ENCODE results near the gene PLCL1.
"Not testable (repeated sequence)": the region's sequence is repeated elsewhere in the genome, so short reads cannot be mapped to it uniquely, and the experiment has no call there.

The PLCL1 gene

GRCh38 chr2:197810491-197810890 is 6.1 kb downstream of the PLCL1 start:
- no peak for DNase-seq

- DNase-seq: peak; percentile 26
Measured at GRCh38 chr2:197813093-197813787, 8.8 kb downstream of the PLCL1 start.

- no peak for DNase-seq
Measured at GRCh38 chr2:197814526-197814925, 10.1 kb downstream of the PLCL1 start.

GRCh38 chr2:197821550-197822289 is 17.3 kb downstream of the PLCL1 start:
- DNase-seq: no peak

GRCh38 chr2:197822333-197822732 is 17.9 kb downstream of the PLCL1 start:
- no peak for DNase-seq

- no peak for DNase-seq
Measured at GRCh38 chr2:197827618-197828017, 23.2 kb downstream of the PLCL1 start.

GRCh38 chr2:197828464-197829135 is 24.2 kb downstream of the PLCL1 start:
- DNase-seq: no peak

GRCh38 chr2:197834771-197835170 is 30.4 kb downstream of the PLCL1 start:
- DNase-seq: not testable (repeated sequence)

- DNase-seq: no peak
Measured at GRCh38 chr2:197835293-197835692, 30.9 kb downstream of the PLCL1 start.

GRCh38 chr2:197838036-197838435 is 33.6 kb downstream of the PLCL1 start:
- no peak for DNase-seq

GRCh38 chr2:197838579-197838978 is 34.2 kb downstream of the PLCL1 start:
- no peak for DNase-seq

- no peak for DNase-seq
Measured at GRCh38 chr2:197839327-197839726, 34.9 kb downstream of the PLCL1 start.

GRCh38 chr2:197839856-197840255 is 35.5 kb downstream of the PLCL1 start:
- DNase-seq: no peak

- DNase-seq: no peak
Measured at GRCh38 chr2:197846128-197846527, 41.7 kb downstream of the PLCL1 start.

- no peak for DNase-seq
Measured at GRCh38 chr2:197846777-197847176, 42.4 kb downstream of the PLCL1 start.

- no peak for DNase-seq
Measured at GRCh38 chr2:197847651-197848401, 43.4 kb downstream of the PLCL1 start.

GRCh38 chr2:197848602-197849001 is 44.2 kb downstream of the PLCL1 start:
- no peak for DNase-seq

- no peak for DNase-seq
Measured at GRCh38 chr2:197850882-197851450, 46.6 kb downstream of the PLCL1 start.

- no peak for DNase-seq
Measured at GRCh38 chr2:197851451-197851850, 47.1 kb downstream of the PLCL1 start.

- DNase-seq: no peak
Measured at GRCh38 chr2:197852108-197852507, 47.7 kb downstream of the PLCL1 start.

GRCh38 chr2:197853549-197853948 is 49.2 kb downstream of the PLCL1 start:
- no peak for DNase-seq

GRCh38 chr2:197857476-197858107 is 53.2 kb downstream of the PLCL1 start:
- DNase-seq: no peak

Measured in NCI-H1694 treated with DMSO at 0.1 percent for 48 hours (cell line).